Measurements from ENCODE around the gene CCL3. TPM values are rescaled to one million over a fixed set of nuclear protein-coding genes. Genes with fewer than 3 reads are reported as not detected.

CCL3 gene
- total and polyA plus RNA-seq, 2 of the 4 experiments (the other 2 are of a cell fraction): not detected

DNA sequence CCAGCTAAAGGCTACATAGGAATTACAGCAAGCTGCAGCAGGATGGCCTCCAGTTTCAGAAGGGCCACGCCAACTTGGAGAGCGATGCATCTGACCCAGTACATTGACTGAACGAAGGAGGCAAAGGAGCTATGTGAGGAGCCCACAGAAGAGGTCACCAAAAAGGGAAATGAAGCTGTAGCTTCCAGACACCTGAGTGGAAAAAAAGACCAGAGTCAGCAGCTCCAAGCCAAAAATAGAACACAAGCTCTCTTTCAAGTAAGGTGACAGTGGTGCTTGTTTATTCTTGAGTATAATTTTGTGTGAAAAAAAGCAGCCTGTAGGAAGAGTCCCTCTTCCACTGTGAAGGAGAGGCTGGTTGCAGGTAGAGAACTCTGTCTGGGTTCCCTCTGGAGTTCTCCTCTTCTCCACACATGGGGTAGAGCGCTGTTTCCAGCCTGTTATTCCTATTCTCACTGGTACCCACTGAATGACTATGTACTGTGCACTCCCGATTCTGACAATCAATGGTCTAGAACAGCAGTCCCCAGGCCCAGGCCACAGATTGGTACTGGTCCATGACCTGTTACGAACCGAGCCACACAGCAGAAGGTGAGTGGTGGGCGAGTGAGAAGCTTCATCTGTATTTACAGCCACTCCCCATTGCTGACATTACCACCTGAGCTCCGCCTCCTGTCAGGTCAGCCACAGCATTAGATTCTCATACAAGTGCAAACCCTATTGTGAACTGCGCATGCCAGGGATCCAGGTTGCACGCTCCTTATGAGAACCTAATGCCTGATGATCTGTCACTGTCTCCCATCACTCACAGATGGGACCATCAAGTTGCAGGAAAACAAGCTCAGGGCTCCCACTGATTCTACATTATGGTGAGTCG is 28.8 kb upstream of the CCL3 start (continued):
- TF ChIP-seq, protein P1, sequence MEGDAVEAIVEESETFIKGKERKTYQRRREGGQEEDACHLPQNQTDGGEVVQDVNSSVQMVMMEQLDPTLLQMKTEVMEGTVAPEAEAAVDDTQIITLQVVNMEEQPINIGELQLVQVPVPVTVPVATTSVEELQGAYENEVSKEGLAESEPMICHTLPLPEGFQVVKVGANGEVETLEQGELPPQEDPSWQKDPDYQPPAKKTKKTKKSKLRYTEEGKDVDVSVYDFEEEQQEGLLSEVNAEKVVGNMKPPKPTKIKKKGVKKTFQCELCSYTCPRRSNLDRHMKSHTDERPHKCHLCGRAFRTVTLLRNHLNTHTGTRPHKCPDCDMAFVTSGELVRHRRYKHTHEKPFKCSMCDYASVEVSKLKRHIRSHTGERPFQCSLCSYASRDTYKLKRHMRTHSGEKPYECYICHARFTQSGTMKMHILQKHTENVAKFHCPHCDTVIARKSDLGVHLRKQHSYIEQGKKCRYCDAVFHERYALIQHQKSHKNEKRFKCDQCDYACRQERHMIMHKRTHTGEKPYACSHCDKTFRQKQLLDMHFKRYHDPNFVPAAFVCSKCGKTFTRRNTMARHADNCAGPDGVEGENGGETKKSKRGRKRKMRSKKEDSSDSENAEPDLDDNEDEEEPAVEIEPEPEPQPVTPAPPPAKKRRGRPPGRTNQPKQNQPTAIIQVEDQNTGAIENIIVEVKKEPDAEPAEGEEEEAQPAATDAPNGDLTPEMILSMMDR (conservative IDR thresholded peaks at IDR 0.05; ENCODE audit: low read depth, low read length): no peak
